ENCODE results near the gene POLH.

Gene POLH

DNA sequence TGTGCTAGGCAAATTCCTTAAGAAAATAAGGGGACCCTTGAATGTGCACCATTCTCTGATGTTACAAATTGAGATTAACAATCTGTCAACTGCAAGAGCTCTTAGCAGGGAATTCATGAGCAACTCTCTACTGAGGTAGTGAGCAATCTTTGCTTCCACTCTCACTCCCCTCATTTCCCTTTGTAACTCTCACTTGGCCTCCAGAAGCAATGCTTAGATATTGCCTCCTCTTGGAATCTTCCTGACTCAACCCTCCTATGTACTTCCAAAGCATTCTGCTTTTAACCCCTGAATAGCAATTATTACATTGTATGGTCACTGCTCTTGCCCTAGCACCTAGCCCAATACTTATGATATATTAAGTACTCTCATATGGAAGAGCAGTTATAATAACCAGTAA lies 16.7 kb upstream of the POLH start:
- TF ChIP-seq, protein P1, sequence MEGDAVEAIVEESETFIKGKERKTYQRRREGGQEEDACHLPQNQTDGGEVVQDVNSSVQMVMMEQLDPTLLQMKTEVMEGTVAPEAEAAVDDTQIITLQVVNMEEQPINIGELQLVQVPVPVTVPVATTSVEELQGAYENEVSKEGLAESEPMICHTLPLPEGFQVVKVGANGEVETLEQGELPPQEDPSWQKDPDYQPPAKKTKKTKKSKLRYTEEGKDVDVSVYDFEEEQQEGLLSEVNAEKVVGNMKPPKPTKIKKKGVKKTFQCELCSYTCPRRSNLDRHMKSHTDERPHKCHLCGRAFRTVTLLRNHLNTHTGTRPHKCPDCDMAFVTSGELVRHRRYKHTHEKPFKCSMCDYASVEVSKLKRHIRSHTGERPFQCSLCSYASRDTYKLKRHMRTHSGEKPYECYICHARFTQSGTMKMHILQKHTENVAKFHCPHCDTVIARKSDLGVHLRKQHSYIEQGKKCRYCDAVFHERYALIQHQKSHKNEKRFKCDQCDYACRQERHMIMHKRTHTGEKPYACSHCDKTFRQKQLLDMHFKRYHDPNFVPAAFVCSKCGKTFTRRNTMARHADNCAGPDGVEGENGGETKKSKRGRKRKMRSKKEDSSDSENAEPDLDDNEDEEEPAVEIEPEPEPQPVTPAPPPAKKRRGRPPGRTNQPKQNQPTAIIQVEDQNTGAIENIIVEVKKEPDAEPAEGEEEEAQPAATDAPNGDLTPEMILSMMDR (IDR thresholded peaks at IDR 0.05; ENCODE audit: low read depth, low read length): no peak
- H3K4me3 ChIP-seq (ENCODE audit: low read depth, low read length): no peak overlapping the region

DNA sequence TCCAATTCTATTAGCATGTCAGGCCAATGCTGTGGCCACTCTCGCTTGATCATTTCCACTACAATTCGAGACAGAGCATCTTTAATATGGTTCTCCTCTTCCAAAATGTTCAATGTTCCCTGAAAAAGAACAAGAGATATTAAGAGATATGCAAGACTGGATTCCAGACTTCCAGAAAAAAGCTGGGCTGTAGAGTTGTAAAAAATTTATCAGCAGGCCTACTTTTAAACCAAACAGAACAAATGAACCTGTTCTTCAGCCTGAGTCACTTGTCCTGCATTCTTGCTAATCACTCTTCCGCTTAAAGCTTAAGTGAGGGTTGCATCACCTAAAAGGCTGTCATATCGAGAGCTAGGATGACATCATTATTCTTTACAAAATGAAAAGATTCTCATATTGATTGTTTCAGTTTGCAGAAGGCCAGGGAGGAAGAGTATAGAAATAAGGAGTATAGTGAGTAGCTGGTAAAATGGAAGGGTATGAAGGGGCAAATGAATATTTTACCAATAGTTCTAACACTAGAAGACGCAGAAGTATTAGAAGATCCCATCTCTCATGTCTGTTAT lies 5.0 kb upstream of the POLH start:
- TF ChIP-seq, protein P1 (IDR thresholded peaks at IDR 0.05; ENCODE audit: low read depth, low read length): no peak
- no peak overlapping the region for H3K4me3 ChIP-seq (ENCODE audit: low read depth, low read length)

GRCh38 chr6:43572015-43572414 lies 4.0 kb upstream of the POLH start:
- no peak overlapping the region for H3K4me3 ChIP-seq (ENCODE audit: low read depth, low read length)
- TF ChIP-seq, protein P1 (IDR thresholded peaks at IDR 0.05; ENCODE audit: low read depth, low read length): no peak

- TF ChIP-seq, protein P1 (IDR thresholded peaks at IDR 0.05; ENCODE audit: low read depth, low read length): no peak
- H3K4me3 ChIP-seq (ENCODE audit: low read depth, low read length): peak overlapping the region; percentile 99
These were observed 747 bp upstream of the POLH start for GRCh38 chr6:43575105-43575771.

DNA sequence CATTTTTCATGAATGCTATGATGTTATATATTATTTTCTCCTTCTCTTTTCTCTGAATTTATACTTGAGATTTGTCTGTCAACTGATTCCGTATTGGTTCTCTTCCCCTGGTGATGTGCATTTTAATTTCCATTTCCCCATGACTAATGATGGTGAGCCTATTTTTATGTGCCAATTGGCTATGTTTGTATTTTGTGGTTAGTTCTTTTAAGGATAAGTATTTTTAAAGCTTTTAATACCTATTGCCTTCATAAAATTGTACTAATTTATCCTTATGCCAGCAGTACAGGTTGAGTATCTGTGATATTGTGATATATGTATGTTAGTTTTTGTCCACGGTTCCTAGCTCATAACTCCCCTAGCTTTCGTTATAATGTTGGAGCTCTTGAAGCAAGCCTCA lies 2.8 kb downstream of the POLH start:
- TF ChIP-seq, protein P1 (IDR thresholded peaks at IDR 0.05; ENCODE audit: low read depth, low read length): no peak
- no peak overlapping the region for H3K4me3 ChIP-seq (ENCODE audit: low read depth, low read length)

GRCh38 chr6:43579171-43579570 lies 3.2 kb downstream of the POLH start:
- H3K4me3 ChIP-seq (ENCODE audit: low read depth, low read length): no peak overlapping the region
- TF ChIP-seq, protein P1 (IDR thresholded peaks at IDR 0.05; ENCODE audit: low read depth, low read length): no peak

- TF ChIP-seq, protein P1 (IDR thresholded peaks at IDR 0.05; ENCODE audit: low read depth, low read length): no peak
- H3K4me3 ChIP-seq (ENCODE audit: low read depth, low read length): no peak overlapping the region
These were observed 6.9 kb downstream of the POLH start for GRCh38 chr6:43582911-43583310.

All from WI38 (cell line).